ENCODE results near the gene APOBEC3G.

Gene APOBEC3G

DNA sequence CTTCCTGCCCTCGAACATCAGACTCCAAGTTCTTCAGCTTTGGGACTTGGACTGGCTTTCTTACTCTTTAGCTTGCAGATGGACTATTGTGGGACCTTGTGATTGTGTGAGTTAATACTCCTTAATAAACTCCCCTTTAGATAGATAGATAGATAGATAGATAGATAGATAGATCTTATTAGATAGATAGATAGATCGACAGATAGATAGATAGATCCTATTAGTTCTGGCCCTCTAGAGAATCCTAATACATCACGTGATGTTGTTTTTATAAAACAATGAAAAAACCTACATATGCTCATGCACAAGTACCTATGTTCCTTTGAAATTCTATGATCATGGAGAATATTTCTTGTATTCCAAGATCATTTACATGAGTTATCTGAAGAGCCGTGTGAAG is 43.9 kb downstream of the APOBEC3G start:
- DNase-seq: no peak
- H3K27me3 ChIP-seq (ENCODE audit: insufficient read depth, low read depth, severe bottlenecking): no peaks in the 10 kb centered on the region
- TF ChIP-seq, protein P1, sequence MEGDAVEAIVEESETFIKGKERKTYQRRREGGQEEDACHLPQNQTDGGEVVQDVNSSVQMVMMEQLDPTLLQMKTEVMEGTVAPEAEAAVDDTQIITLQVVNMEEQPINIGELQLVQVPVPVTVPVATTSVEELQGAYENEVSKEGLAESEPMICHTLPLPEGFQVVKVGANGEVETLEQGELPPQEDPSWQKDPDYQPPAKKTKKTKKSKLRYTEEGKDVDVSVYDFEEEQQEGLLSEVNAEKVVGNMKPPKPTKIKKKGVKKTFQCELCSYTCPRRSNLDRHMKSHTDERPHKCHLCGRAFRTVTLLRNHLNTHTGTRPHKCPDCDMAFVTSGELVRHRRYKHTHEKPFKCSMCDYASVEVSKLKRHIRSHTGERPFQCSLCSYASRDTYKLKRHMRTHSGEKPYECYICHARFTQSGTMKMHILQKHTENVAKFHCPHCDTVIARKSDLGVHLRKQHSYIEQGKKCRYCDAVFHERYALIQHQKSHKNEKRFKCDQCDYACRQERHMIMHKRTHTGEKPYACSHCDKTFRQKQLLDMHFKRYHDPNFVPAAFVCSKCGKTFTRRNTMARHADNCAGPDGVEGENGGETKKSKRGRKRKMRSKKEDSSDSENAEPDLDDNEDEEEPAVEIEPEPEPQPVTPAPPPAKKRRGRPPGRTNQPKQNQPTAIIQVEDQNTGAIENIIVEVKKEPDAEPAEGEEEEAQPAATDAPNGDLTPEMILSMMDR (IDR thresholded peaks at IDR 0.05; ENCODE audit: low read depth, low read length): no peak
- H3K36me3 ChIP-seq: no peaks in the 10 kb centered on the region
- H3K9me3 ChIP-seq (ENCODE audit: severe bottlenecking): no peaks in the 10 kb centered on the region
- no peak overlapping the region for H3K4me3 ChIP-seq (ENCODE audit: low read depth, low read length)
- no peak overlapping the region for H3K27ac ChIP-seq

DNA sequence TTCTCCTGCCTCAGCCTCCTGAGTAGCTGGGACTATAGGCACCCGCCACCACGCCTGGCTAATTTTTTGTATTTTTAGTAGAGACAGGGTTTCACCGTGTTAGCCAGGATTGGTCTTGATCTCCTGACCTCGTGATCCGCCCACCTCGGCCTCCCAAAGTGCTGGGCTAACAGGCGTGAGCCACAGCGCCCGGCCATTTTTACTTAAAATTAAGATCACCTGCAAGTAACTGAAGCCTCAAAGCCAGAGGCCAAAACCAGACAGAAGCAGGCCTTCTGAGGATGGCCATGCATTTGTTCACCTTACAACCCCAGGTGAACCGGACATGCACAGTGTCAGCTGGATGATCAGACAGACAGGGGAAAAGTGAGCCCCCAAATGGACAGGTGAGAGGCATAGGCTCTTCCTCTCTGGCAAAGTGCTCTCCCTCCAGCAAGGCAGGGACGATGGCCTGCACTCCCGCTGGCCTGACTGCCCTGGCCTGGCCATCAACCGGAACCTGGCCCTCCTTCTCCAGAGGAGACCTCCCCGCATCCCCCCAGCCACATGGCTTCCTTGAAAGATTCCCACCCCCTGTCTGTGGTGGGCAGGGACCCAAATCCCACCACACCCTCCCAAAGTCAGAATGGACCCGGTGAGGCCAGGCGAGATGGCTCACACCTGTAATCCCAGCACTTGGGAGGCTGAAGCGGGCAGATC is 45.8 kb downstream of the APOBEC3G start:
- TF ChIP-seq, protein P1 (IDR thresholded peaks at IDR 0.05; ENCODE audit: low read depth, low read length): no peak
- no peaks in the 10 kb centered on the region for H3K27me3 ChIP-seq (ENCODE audit: insufficient read depth, low read depth, severe bottlenecking)
- H3K4me3 ChIP-seq (ENCODE audit: low read depth, low read length): no peak overlapping the region
- H3K9me3 ChIP-seq (ENCODE audit: severe bottlenecking): no peaks in the 10 kb centered on the region
- DNase-seq: no peak
- no peak overlapping the region for H3K27ac ChIP-seq
- H3K36me3 ChIP-seq: no peaks in the 10 kb centered on the region

DNA sequence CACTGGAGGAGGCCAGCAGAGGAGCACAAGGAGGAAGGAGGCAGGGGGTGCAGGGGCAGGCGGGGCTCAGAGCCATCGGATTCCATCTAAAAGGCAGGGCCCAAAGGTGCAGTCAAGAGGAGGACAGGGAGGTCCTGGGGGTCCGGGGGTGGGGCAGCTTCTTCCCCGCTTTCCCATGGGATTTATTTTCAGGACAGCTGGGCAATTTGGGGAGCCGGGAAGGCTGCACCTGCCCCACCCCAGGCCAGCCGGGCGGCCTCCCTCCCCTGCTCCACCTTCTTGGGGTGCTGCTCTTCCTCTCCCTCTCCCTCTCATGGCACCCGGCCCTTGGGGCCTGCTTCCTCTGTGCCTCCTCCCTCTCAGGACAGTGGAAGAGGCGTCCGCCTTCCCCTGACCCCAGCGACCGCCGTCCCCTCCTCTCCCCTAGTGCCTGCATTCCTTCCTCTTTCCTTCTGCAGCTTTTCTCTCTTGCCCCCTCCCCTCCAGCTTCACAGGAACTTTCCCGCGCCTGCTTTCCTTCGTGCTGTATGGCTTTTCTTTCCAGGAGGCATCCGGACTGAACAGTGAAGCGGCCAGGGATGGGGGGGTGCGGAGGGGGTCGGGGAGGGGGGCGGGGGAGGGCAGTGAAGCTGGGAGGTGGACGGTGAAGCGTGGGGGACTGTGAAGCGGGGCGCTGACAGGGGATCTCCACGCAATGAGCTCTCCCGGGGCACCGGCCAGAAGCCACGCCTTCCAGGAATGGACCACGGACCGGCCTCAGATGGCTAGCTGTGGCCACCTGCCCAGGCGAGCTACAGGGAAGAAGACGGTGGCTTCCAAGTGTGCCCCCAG is 46.9 kb downstream of the APOBEC3G start:
- no peaks in the 10 kb centered on the region for H3K27me3 ChIP-seq (ENCODE audit: insufficient read depth, low read depth, severe bottlenecking)
- DNase-seq: no peak
- H3K27ac ChIP-seq: no peak overlapping the region
- TF ChIP-seq, protein P1 (IDR thresholded peaks at IDR 0.05; ENCODE audit: low read depth, low read length): no peak
- no peaks in the 10 kb centered on the region for H3K9me3 ChIP-seq (ENCODE audit: severe bottlenecking)
- no peaks in the 10 kb centered on the region for H3K36me3 ChIP-seq
- no peak overlapping the region for H3K4me3 ChIP-seq (ENCODE audit: low read depth, low read length)

DNA sequence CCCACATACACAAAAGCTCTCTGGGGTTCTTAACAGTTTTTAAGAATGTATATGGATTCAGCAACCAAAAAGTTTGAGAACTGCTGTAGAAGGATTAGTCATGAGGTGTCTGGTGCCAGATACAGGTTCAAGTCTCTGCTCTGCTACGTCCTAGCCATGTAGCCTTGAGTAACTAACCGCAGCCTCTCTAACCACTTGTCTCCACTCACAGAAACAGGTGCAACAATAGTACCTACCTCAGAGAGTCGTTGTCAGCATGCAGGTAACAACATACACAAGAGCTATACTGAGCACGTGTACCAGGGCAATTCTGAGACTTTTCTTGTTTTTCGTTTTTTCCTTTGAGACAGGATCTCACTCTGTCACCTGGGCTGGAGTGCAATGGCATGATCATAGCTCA is 48.5 kb downstream of the APOBEC3G start:
- H3K27me3 ChIP-seq (ENCODE audit: insufficient read depth, low read depth, severe bottlenecking): no peaks in the 10 kb centered on the region
- no peaks in the 10 kb centered on the region for H3K36me3 ChIP-seq
- no peak overlapping the region for H3K4me3 ChIP-seq (ENCODE audit: low read depth, low read length)
- no peaks in the 10 kb centered on the region for H3K9me3 ChIP-seq (ENCODE audit: severe bottlenecking)
- no peak overlapping the region for H3K27ac ChIP-seq
- TF ChIP-seq, protein P1 (IDR thresholded peaks at IDR 0.05; ENCODE audit: low read depth, low read length): no peak
- DNase-seq: no peak

DNA sequence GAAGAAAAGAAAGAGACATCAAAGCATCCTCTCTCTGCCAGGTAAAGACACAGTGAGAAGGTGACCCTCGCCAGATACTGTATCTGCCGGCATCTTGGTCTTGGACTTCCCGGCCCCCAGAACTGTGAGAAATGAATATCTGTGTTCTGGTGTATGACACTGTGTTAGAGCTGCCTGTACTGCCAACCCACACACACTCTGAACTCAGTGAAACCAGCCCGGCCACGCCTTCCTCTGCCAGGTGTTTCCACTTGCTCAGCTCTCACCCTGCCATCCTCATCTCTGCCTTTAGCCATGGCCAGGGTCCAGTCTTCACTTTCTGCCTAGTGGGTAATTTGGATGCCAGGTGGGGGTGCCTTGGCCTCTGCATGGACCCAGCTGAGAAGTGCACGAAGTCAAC is 51.4 kb downstream of the APOBEC3G start:
- Histone ChIP-seq H3K27me3 (ENCODE audit: insufficient read depth, low read depth, severe bottlenecking) (no peaks in the 10 kb centered on the region), H3K4me3 (ENCODE audit: low read depth, low read length) (no peak overlapping the region), H3K27ac (no peak overlapping the region), H3K36me3 (no peaks in the 10 kb centered on the region), H3K9me3 (ENCODE audit: severe bottlenecking) (no peaks in the 10 kb centered on the region)
- TF ChIP-seq, protein P1 (IDR thresholded peaks at IDR 0.05; ENCODE audit: low read depth, low read length): no peak
- DNase-seq: no peak

Data from WERI-Rb-1 (cell line).